T47D (cell line): ENCODE results near the gene MACF1.

Source experiments
- DNase-seq, 2 experiments: peaks; one replicate each; pipeline versions ENCODE4 v3.0.0 to v3.0.0-alpha.2; 2011 to 2012; ENCODE audit warnings: low read depth in 1 of 2, low spot score in 1 of 2
- JUND ChIP-seq: IDR thresholded peaks from 2 replicates; pipeline ENCODE4 v1.6.1; 2012; ENCODE audit warnings: low read depth
- in situ Hi-C: cut with HindIII; loops from 2 replicates; pipeline ENCODE4 v1.10.0; 2016; ENCODE audit warnings: low sequenced_read_pairs, low pct_unique_long_range_greater_than_20kb

MACF1 gene

GRCh38 chr1:39266792-39267191 lies 62.3 kb downstream of the MACF1 start:
- no peak for DNase-seq
- in situ Hi-C loops, result no loop called here
- no peak for TF ChIP-seq JUND

- in situ Hi-C loops, result no loop called here
- peak; percentile 16 to 53 for DNase-seq
- no peak for TF ChIP-seq JUND
These were observed 63.7 kb downstream of the MACF1 start for GRCh38 chr1:39268112-39268581.

GRCh38 chr1:39268906-39269305 lies 64.4 kb downstream of the MACF1 start:
- no peak for DNase-seq
- in situ Hi-C loops, result no loop called here
- TF ChIP-seq JUND, result no peak

- no peak for TF ChIP-seq JUND
- no peak for DNase-seq
- in situ Hi-C loops, result no loop called here
These were observed 64.9 kb downstream of the MACF1 start for GRCh38 chr1:39269349-39269748.

- TF ChIP-seq JUND, result no peak
- in situ Hi-C loops, result no loop called here
- DNase-seq, result no peak
These were observed 65.4 kb downstream of the MACF1 start for GRCh38 chr1:39269791-39270342.

- no peak for TF ChIP-seq JUND
- no peak for DNase-seq
- in situ Hi-C loops, result no loop called here
These were observed 65.9 kb downstream of the MACF1 start for GRCh38 chr1:39270368-39270767.

GRCh38 chr1:39272027-39272797 lies 67.7 kb downstream of the MACF1 start:
- in situ Hi-C loops, result no loop called here
- TF ChIP-seq JUND, result no peak
- no peak for DNase-seq

- no peak for DNase-seq
- TF ChIP-seq JUND, result no peak
- in situ Hi-C loops, result no loop called here
These were observed 68.4 kb downstream of the MACF1 start for GRCh38 chr1:39272798-39273469.

- no peak for TF ChIP-seq JUND
- in situ Hi-C loops, result no loop called here
- no peak for DNase-seq
These were observed 71.5 kb downstream of the MACF1 start for GRCh38 chr1:39275836-39276507.

GRCh38 chr1:39277879-39278278 lies 73.4 kb downstream of the MACF1 start:
- no peak for DNase-seq
- in situ Hi-C loops, result no loop called here
- no peak for TF ChIP-seq JUND

- no peak for TF ChIP-seq JUND
- DNase-seq, result no peak
- in situ Hi-C loops, result no loop called here
These were observed 78.2 kb downstream of the MACF1 start for GRCh38 chr1:39282537-39283216.

- no peak for TF ChIP-seq JUND
- in situ Hi-C loops, result no loop called here
- DNase-seq, result no peak
These were observed 79.4 kb downstream of the MACF1 start for GRCh38 chr1:39283858-39284257.
